Erythroblast (primary cell): ENCODE measurements around the gene OR52A1.

Source experiments
- DNase-seq, 2 experiments: peaks; one replicate each; lab custom pipeline; 2025; lab: John Stamatoyannopoulos, UW
- GATA1 ChIP-seq: IDR thresholded peaks from 2 replicates; pipeline ENCODE4 v1.6.1; 2011; ENCODE audit warnings: low read depth, mild to moderate bottlenecking, control low read depth, low read length, moderate library complexity
- POLR2A ChIP-seq: IDR thresholded peaks from 2 replicates; pipeline ENCODE4 v1.6.1; 2011; ENCODE audit warnings: mild to moderate bottlenecking, low read length

Gene OR52A1

GRCh38 chr11:5115339-5115738 lies 39.2 kb downstream of the OR52A1 start:
- no peak for DNase-seq
- TF ChIP-seq GATA1 (no peak), POLR2A (no peak)

DNA sequence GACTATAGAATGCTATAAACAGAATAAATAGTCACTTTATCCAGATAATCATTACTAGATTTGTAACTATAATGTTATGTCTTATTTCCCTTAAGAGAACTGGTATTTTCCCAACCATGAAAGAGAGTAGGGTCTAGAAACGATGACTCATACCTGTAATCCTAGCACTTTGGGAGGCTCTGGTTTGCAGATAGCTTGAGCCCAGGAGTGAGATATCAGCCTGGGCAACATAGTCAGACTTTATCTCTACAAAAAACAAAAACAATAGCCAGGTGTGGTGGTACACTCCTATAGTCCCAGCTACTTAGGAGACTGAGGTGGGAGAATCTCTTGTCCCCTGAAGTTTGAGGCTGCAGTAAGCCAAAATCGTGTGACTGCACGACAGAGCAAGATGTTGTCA lies 47.3 kb downstream of the OR52A1 start:
- TF ChIP-seq POLR2A, result no peak
- TF ChIP-seq GATA1, result no peak
- DNase-seq, result no peak

GRCh38 chr11:5103066-5103465 lies 51.5 kb downstream of the OR52A1 start:
- no peak for DNase-seq
- no peak for TF ChIP-seq POLR2A
- TF ChIP-seq GATA1, result no peak

GRCh38 chr11:5102246-5102645 lies 52.3 kb downstream of the OR52A1 start:
- DNase-seq, result no peak
- TF ChIP-seq POLR2A (no peak), GATA1 (no peak)

- no peak for DNase-seq
- TF ChIP-seq POLR2A (no peak), GATA1 (no peak)
These were observed 58.5 kb downstream of the OR52A1 start for GRCh38 chr11:5096011-5096410.
